SK-N-MC (cell line): Measurements from ENCODE around the gene SLC12A3.

Experiments
- DNase-seq: peaks from one replicate; pipeline ENCODE4 v3.0.0-alpha.2; 2011; ENCODE audit warnings: low read depth, low spot score
- H3K27ac ChIP-seq: fragments of 200-600 bp; sonication (generic); 2 replicates; pipeline ENCODE4 v1.5.1; 2016; ENCODE audit warnings: mixed run types
- H3K36me3 ChIP-seq: fragments of 200-600 bp; sonication (generic); 2 replicates; pipeline ENCODE4 v1.6.1; 2017; ENCODE audit warnings: antibody characterized with exemption, low read length, mixed read lengths; ENCODE audit not compliant: insufficient read depth
- H3K4me3 ChIP-seq: fragments of 200-600 bp; sonication (generic); 2 replicates; pipeline ENCODE4 v1.5.1; 2016
- H3K9ac ChIP-seq: fragments of 200-600 bp; sonication (generic); 2 replicates; pipeline ENCODE4 v1.8.0; 2017; ENCODE audit warnings: mixed run types, mixed read lengths; ENCODE audit not compliant: insufficient read length
- H3K9me3 ChIP-seq: fragments of 200-600 bp; sonication (generic); 2 replicates; pipeline ENCODE4 v1.6.1; 2017; ENCODE audit warnings: low read depth, mild to moderate bottlenecking, antibody characterized with exemption, low read length, moderate library complexity, mixed read lengths
- EZH2 ChIP-seq: fragments of 200-600 bp; sonication (generic); IDR thresholded peaks from one replicate; pipeline ENCODE4 v1.6.1; 2017; ENCODE audit warnings: antibody characterized with exemption
- FOXP2 ChIP-seq: optimal IDR thresholded peaks from 2 replicates; pipeline ENCODE3; 2011; ENCODE audit warnings: mild to moderate bottlenecking, moderate library complexity; ENCODE audit not compliant: insufficient read depth; ENCODE audit errors: extremely low read length, control extremely low read depth
- POLR2AphosphoS5 ChIP-seq: IDR thresholded peaks from 2 replicates; pipeline ENCODE4 v1.6.1; 2012; ENCODE audit warnings: mild to moderate bottlenecking, low read depth, low read length, borderline replicate concordance

SLC12A3 gene

DNA sequence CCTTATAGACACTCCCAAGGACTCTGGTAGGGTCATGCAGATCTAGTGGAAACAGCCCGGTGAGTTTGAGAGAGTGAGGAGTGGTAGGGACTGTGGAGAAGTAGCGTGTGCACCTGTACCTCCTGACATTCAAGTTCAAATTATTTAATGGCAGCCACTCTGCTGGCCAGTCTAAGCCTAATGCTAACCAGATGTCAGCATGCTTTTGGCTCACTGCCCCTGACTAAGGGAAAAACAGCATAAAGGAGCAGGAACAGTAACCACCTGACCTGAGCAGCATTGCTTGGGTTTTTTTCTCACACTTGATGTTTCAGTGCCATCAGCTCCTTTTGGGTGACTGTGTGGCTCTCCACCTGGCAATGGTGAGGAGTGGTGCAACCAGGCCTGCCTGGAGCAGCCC is 23.8 kb upstream of the SLC12A3 start:
- H3K36me3 ChIP-seq = peaks cover 7% of the 10 kb centered on the region; the same call in 1 of the 2 replicates

DNA sequence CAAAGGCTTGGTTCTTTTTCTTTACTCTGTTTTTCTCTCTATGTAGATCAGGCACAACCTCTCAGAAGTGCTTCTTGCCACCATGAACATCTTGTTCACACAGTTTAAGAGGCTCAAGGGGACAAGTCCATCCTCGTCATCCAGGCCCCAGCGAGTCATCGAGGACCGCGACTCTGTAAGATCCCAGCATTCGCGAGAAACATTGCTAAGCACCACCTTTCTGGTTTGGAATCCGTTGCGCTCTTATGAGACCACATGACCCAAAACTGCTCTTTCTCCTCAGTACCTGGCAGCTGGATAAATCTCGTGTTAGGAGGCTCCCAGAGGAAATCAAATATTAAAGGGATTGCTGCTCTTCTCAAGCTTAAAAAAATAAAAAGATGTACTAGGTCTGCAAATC is 23.3 kb upstream of the SLC12A3 start:
- H3K27ac ChIP-seq = no peak overlapping the region
- no peaks in the 10 kb centered on the region for H3K9me3 ChIP-seq
- H3K9ac ChIP-seq = no peak overlapping the region
- TF ChIP-seq FOXP2 (no peak), EZH2 (no peak), POLR2AphosphoS5 (no peak)
- H3K36me3 ChIP-seq = peaks cover 7% of the 10 kb centered on the region; the same call in 1 of the 2 replicates
- DNase-seq = no peak
- no peak overlapping the region for H3K4me3 ChIP-seq

More for the DNA sequence above, 23.8 kb upstream of the SLC12A3 start:
- Histone ChIP-seq H3K27ac (no peak overlapping the region), H3K4me3 (no peak overlapping the region), H3K9ac (no peak overlapping the region), H3K9me3 (no peaks in the 10 kb centered on the region)
- TF ChIP-seq FOXP2 (no peak), POLR2AphosphoS5 (no peak)
- no peak for DNase-seq

GRCh38 chr16:56842133-56842532 is 22.9 kb upstream of the SLC12A3 start:
- Histone ChIP-seq H3K27ac (no peak overlapping the region), H3K36me3 (peaks cover 7% of the 10 kb centered on the region; the same call in 1 of the 2 replicates), H3K9me3 (no peaks in the 10 kb centered on the region), H3K9ac (no peak overlapping the region), H3K4me3 (no peak overlapping the region)
- TF ChIP-seq EZH2 = no peak
- no peak for TF ChIP-seq POLR2AphosphoS5
- no peak for TF ChIP-seq FOXP2
- no peak for DNase-seq

DNA sequence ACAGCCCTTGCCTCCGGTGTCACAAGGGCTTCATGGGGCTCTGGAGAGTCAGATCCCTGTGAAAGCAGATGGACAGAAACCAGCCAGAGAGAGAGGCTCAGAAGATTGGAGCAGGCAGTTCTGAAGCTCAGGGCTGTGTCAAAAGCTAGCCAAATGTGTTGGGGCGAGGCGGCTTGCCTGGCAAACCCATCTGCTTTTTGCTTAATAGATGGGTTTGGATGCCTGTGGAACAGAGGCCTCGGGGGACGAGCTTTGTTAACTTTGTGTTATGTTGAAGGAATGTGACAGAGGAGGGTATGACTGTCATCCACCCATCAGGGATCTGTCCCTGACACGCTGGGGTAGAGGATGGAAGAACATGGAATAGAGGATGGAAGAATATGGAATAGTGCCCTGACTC is 21.0 kb upstream of the SLC12A3 start:
- TF ChIP-seq FOXP2 = no peak
- TF ChIP-seq EZH2 = no peak
- TF ChIP-seq POLR2AphosphoS5 = no peak
- H3K4me3 ChIP-seq = no peak overlapping the region
- no peak overlapping the region for H3K9ac ChIP-seq
- H3K27ac ChIP-seq = no peak overlapping the region
- H3K9me3 ChIP-seq = no peaks in the 10 kb centered on the region
- DNase-seq = no peak
- peaks cover 3% of the 10 kb centered on the region; the same call in 1 of the 2 replicates for H3K36me3 ChIP-seq

GRCh38 chr16:56847173-56847910 is 17.7 kb upstream of the SLC12A3 start:
- no peak for TF ChIP-seq FOXP2
- TF ChIP-seq POLR2AphosphoS5 = no peak
- TF ChIP-seq EZH2 = no peak
- Histone ChIP-seq H3K36me3 (peaks cover 3% of the 10 kb centered on the region; the same call in 1 of the 2 replicates), H3K9ac (no peak overlapping the region), H3K27ac (0 out of 2 replicates have a peak overlapping the region, but pooled peaks have one; percentile 67), H3K9me3 (no peaks in the 10 kb centered on the region), H3K4me3 (no peak overlapping the region)
- no peak for DNase-seq

GRCh38 chr16:56848029-56848936 is 16.7 kb upstream of the SLC12A3 start:
- TF ChIP-seq FOXP2 (no peak), EZH2 (no peak), POLR2AphosphoS5 (no peak)
- Histone ChIP-seq H3K4me3 (no peak overlapping the region), H3K9ac (no peak overlapping the region), H3K36me3 (no peaks in the 10 kb centered on the region; the same call in 1 of the 2 replicates), H3K27ac (peak overlapping the region; percentile 67; the same call in 1 of the 2 replicates), H3K9me3 (no peaks in the 10 kb centered on the region)
- no peak for DNase-seq

- H3K36me3 ChIP-seq = no peaks in the 10 kb centered on the region; the same call in 1 of the 2 replicates
- H3K9me3 ChIP-seq = no peaks in the 10 kb centered on the region
- peak overlapping the region; percentile 77; the same call in 1 of the 2 replicates for H3K27ac ChIP-seq
- TF ChIP-seq FOXP2 (no peak), POLR2AphosphoS5 (no peak), EZH2 (no peak)
- no peak overlapping the region for H3K4me3 ChIP-seq
- no peak for DNase-seq
- H3K9ac ChIP-seq = no peak overlapping the region
Measured at GRCh38 chr16:56848955-56849689, 15.9 kb upstream of the SLC12A3 start.
